Erythroblast (primary cell): ENCODE data around the gene LEFTY2.

Experiments
- GATA1 ChIP-seq: IDR thresholded peaks from 2 replicates; pipeline ENCODE4 v1.6.1; 2011; ENCODE audit warnings: low read depth, mild to moderate bottlenecking, control low read depth, low read length, moderate library complexity
- POLR2A ChIP-seq: IDR thresholded peaks from 2 replicates; pipeline ENCODE4 v1.6.1; 2011; ENCODE audit warnings: mild to moderate bottlenecking, low read length

DNA sequence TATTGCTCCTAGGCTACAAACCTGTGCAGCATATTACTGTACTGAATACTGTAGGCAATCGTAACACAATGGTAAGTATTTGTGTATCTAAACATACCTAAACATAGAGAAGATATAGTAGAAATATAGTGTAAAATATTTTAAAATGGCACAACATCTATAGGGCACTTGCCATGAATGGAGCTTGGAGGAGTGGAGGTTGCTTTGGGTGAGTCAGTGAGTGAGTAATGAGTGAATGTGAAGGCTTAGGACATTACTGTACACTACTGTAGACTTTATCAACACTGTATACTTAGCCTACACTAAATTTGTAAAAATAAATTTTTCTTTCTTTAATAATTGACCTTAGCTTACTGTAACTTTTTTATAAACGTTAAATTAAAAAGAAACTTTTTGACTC is 7.9 kb downstream of the LEFTY2 start:
- no peak for TF ChIP-seq POLR2A
- no peak for TF ChIP-seq GATA1
